Lung (tissue), 12 donors: ENCODE data around the gene TTLL3. TPM values are rescaled to one million over a fixed set of nuclear protein-coding genes. Genes with fewer than 3 reads are reported as not detected.

Experiments used
- ATAC-seq: fragments of 200-7000 bp; cut with Tn5 transposase; one replicate; pipeline ENCODE4 v1.9.1; 2020; ENCODE audit warnings: moderate number of reproducible peaks; ENCODE audit not compliant: insufficient read depth, low FRiP score
- DNase-seq, 3 donors: peaks; one replicate each; pipeline ENCODE4 v3.0.0-alpha.2; 2013 to 2017
- H3K27ac ChIP-seq, 2 donors: one replicate each; pipeline ENCODE4 v1.5.1; 2013; ENCODE audit warnings: mild to moderate bottlenecking in 2 of 2, moderate library complexity in 2 of 2, control low read depth in 1 of 2, inconsistent platforms in 1 of 2, low read depth in 1 of 2, low read length in 1 of 2
- H3K27me3 ChIP-seq, 3 donors: one replicate each; pipeline ENCODE4 v1.5.1; 2013; ENCODE audit warnings: low read length in 2 of 3; ENCODE audit not compliant: control insufficient read depth in 3 of 3, insufficient read depth in 3 of 3
- H3K36me3 ChIP-seq, 4 donors: one replicate each; pipeline ENCODE4 v1.5.1; 2013; ENCODE audit warnings: low read length in 4 of 4, mild to moderate bottlenecking in 1 of 4, moderate library complexity in 1 of 4; ENCODE audit not compliant: control insufficient read depth in 4 of 4, insufficient read depth in 4 of 4
- H3K4me1 ChIP-seq, 5 donors: one replicate each; pipeline ENCODE4 v1.5.1; 2013; ENCODE audit warnings: low read length in 5 of 5, mild to moderate bottlenecking in 2 of 5, moderate library complexity in 1 of 5; ENCODE audit not compliant: control insufficient read depth in 5 of 5, insufficient read depth in 5 of 5
- H3K4me3 ChIP-seq: one replicate; pipeline ENCODE4 v1.5.1; 2013; ENCODE audit warnings: mild to moderate bottlenecking, control low read depth, moderate library complexity
- H3K9ac ChIP-seq, 2 donors: one replicate each; pipeline ENCODE4 v1.5.1; 2013; ENCODE audit warnings: low read length in 2 of 2, control low read depth in 1 of 2; ENCODE audit not compliant: insufficient read depth in 1 of 2
- H3K9me3 ChIP-seq, 4 donors: one replicate each; pipeline ENCODE4 v1.5.1; 2013; ENCODE audit warnings: low read length in 3 of 4, mild to moderate bottlenecking in 1 of 4, moderate library complexity in 1 of 4; ENCODE audit not compliant: control insufficient read depth in 4 of 4, insufficient read depth in 3 of 4
- WGBS, 2 donors: extraction: QIAGEN DNeasy Blood & Tissue Kit; methylation state at CpG; one replicate each; pipeline ENCODE4 v1.1.7; 2013; 5-methylcytosine and 5-hydroxymethylcytosine counted together
- polyA plus RNA-seq, 2 donors: library from polyadenylated mRNA; stranded (reverse); fragments of 200-250 nt; gene quantifications; one replicate each; pipeline ENCODE4 v1.2.1, GENCODE V29; 2013
- total RNA-seq, 2 donors: library from RNA; depleted of rRNA in 1 of 2; stranded (reverse); fragments of >200 nt in 1 of 2; gene quantifications; one replicate each; pipeline ENCODE4 v1.2.1, GENCODE V29; 2014 to 2021
- TF ChIP-seq, protein P1 (sequence below): IDR thresholded peaks from 2 replicates; pipeline ENCODE4 v1.5.1; 2012; ENCODE audit warnings: mild to moderate bottlenecking; ENCODE audit errors: control extremely low read depth, extremely low read depth
- donor health status: control.
- donor health status: control.
- donor health status: Bipolar disorder and iron deficiency.
- donor health status: healthy.
- donor health status: DM: yes; HTN: yes; CAD: no.

TTLL3 gene
- total and polyA plus RNA-seq, 4 donors: 28.4 to 82.3 (median 37.5) TPM

DNA sequence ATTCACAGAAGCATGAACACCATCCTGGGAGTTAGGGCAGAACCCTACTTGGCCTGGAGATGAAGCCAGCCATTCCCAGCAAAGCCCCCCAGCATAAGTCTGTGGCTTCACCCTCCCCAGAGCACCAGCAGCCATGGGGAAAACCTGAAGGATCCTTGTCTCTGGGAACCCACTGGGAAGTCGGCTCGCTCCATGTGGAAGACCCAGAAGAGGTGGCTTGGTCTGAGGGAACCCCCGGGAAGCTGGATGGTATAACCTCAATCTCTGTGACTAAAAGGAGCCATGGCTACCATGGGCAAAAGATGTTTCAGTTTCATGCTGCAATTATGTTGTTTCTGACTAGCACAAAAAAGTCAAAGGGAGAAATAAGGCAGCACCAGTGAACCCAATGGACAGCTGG lies 45.5 kb downstream of the TTLL3 start:
- TF ChIP-seq, protein P1, sequence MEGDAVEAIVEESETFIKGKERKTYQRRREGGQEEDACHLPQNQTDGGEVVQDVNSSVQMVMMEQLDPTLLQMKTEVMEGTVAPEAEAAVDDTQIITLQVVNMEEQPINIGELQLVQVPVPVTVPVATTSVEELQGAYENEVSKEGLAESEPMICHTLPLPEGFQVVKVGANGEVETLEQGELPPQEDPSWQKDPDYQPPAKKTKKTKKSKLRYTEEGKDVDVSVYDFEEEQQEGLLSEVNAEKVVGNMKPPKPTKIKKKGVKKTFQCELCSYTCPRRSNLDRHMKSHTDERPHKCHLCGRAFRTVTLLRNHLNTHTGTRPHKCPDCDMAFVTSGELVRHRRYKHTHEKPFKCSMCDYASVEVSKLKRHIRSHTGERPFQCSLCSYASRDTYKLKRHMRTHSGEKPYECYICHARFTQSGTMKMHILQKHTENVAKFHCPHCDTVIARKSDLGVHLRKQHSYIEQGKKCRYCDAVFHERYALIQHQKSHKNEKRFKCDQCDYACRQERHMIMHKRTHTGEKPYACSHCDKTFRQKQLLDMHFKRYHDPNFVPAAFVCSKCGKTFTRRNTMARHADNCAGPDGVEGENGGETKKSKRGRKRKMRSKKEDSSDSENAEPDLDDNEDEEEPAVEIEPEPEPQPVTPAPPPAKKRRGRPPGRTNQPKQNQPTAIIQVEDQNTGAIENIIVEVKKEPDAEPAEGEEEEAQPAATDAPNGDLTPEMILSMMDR: no peak
- H3K9me3 ChIP-seq: no peaks in the 10 kb centered on the region

DNA sequence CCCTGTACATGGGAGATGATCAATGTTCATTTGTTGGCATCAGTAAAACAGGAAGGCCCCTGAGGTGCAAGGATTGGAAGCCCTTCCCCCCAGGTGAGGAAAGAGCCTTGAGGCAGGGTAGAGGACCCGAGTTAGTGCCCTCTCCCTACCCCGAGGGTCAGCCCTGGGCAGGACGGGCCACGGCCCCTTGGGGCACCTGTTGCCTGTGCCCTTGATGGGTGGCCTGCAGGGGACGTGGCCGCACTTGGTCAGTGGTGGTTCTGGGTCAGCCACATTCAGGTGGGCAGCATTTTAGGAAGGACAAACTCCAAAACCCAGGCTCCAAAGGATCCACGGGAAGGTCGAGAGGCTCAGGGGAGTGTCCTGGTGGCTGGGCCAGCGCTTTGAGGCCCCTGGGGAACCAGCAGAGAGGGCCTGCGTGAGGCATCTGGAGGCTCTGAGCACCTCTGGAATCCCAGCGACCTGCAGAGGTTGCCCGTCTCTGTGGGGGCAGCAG lies 49.5 kb downstream of the TTLL3 start:
- Histone ChIP-seq H3K4me1 (peaks cover 0 to 20% (median 5%) of the 10 kb centered on the region in 5 donors), H3K36me3 (no peaks in the 10 kb centered on the region), H3K27ac (no peak overlapping the region), H3K9ac (no peak overlapping the region), H3K9me3 (no peaks in the 10 kb centered on the region), H3K27me3 (no peaks in the 10 kb centered on the region), H3K4me3 (no peak overlapping the region)
- TF ChIP-seq, protein P1: no peak
- DNase-seq (no peak), ATAC-seq (no peak)
- WGBS, 2 donors: 93 to 94% methylated on average over 12 of the region's 12 CpGs

More for the DNA sequence above, 45.5 kb downstream of the TTLL3 start:
- Histone ChIP-seq H3K9ac (no peak overlapping the region), H3K4me1 (peaks cover 0 to 5% (median 2%) of the 10 kb centered on the region in 5 donors), H3K27ac (no peak overlapping the region), H3K4me3 (no peak overlapping the region), H3K36me3 (no peaks in the 10 kb centered on the region), H3K27me3 (no peaks in the 10 kb centered on the region)
- ATAC-seq: no peak
- WGBS, 2 donors: 94 to 97% methylated on average over 3 of the region's 3 CpGs
- no peak for DNase-seq

DNA sequence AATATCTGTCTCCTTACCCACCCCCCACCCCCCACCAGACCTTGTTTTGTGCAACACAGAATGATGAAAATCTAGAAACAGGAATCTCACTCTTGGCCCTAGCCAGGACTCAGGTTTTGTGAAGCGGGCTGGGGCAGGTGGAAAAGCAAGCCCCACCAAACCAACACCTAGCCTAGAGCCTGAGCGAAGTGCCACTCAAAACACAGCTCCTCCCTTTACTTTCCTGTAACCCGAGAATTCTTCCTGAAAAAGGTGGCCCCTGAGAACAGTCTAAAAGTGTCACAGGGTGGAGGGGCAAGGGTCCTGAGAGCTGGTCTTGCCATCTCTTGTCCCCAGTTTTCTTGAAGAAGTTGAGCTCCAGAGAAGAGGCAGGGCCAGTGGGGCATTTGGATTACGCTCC lies 51.1 kb downstream of the TTLL3 start:
- Histone ChIP-seq H3K36me3 (no peaks in the 10 kb centered on the region), H3K27ac (no peak overlapping the region), H3K4me1 (peaks cover 0 to 29% (median 6%) of the 10 kb centered on the region in 5 donors), H3K4me3 (no peak overlapping the region), H3K9me3 (no peaks in the 10 kb centered on the region), H3K27me3 (no peaks in the 10 kb centered on the region), H3K9ac (no peak overlapping the region)
- ATAC-seq (no peak), DNase-seq (no peak)
- WGBS, 2 donors: 67 to 81% methylated on average over 4 of the region's 4 CpGs
- TF ChIP-seq, protein P1: no peak

DNA sequence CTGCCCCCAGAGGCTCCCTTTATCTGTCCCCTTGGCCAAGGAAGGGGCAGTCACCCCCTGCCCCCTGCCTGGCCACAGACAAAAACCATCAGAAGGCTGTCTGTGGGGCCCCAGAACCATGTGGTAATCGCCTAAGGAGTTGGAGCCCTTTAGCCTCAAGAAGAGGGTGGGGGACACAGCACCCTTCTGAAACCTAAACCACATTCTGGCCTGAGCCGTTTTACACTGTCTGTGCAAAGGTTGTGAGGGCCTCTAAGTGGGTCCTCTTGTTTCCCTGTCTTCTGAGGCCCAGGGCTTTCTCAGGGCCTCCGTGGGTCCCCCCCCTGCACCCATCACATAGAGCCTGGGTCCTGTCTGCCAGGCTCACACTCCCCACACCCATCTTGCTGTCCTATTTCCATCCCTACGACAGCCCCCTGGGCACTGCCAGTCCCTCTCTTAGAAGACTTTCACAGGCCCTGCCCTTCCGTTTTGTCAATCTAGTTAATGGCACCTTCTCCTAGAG lies 51.6 kb downstream of the TTLL3 start:
- H3K36me3 ChIP-seq: no peaks in the 10 kb centered on the region
- WGBS, 2 donors: 67 to 71% methylated on average over 5 of the region's 5 CpGs
- no peak overlapping the region for H3K9ac ChIP-seq
- TF ChIP-seq, protein P1: no peak
- DNase-seq: no peak
- no peaks in the 10 kb centered on the region for H3K27me3 ChIP-seq
- H3K4me3 ChIP-seq: no peak overlapping the region
- H3K4me1 ChIP-seq: peaks cover 0 to 29% (median 6%) of the 10 kb centered on the region in 5 donors
- H3K27ac ChIP-seq: no peak overlapping the region
- no peaks in the 10 kb centered on the region for H3K9me3 ChIP-seq
- ATAC-seq: no peak
